Left lung (tissue), 10 donors: ENCODE data around the gene CCDC142. TPM values are rescaled to one million over a fixed set of nuclear protein-coding genes. Genes with fewer than 3 reads are reported as not detected.

Experiments used
- ATAC-seq: fragments of 200-7000 bp; cut with Tn5 transposase; one replicate; pipeline ENCODE4 v1.9.1; 2020; ENCODE audit warnings: moderate library complexity
- DNase-seq, 4 donors: peaks; one replicate each; pipeline ENCODE4 v3.0.0-alpha.2; 2013 to 2020
- H3K27ac ChIP-seq, 2 donors: fragments of 200-600 bp; sonication (generic) in 1 of 2; one replicate each; pipeline versions ENCODE4 v1.5.0 to v1.8.0; 2020 to 2021
- H3K27me3 ChIP-seq, 2 donors: fragments of 200-600 bp; sonication (generic) in 1 of 2; one replicate each; pipeline versions ENCODE4 v1.5.0 to v1.8.0; 2020 to 2021
- H3K36me3 ChIP-seq, 2 donors: fragments of 200-600 bp; sonication (generic) in 1 of 2; one replicate each; pipeline versions ENCODE4 v1.5.0 to v1.8.0; 2020 to 2021
- H3K4me1 ChIP-seq, 2 donors: fragments of 200-600 bp; one replicate each; pipeline ENCODE4 v1.8.0; 2021
- H3K4me3 ChIP-seq, 2 donors: fragments of 200-600 bp; sonication (generic) in 1 of 2; one replicate each; pipeline versions ENCODE4 v1.5.0 to v1.8.0; 2020 to 2021; ENCODE audit warnings: mild to moderate bottlenecking in 1 of 2
- H3K9me3 ChIP-seq, 2 donors: fragments of 200-600 bp; sonication (generic) in 1 of 2; one replicate each; pipeline versions ENCODE4 v1.5.0 to v1.8.0; 2020 to 2021
- intact Hi-C, 2 donors: fragments of 100-400 bp; cut with DNase I; formaldehyde crosslinking; loops; one replicate each; pipeline versions ENCODE4 v1.11.2 to v1.14.2; 2022
- polyA plus RNA-seq, 6 donors: library from polyadenylated mRNA; unstranded; fragments of 120-200 nt; gene quantifications; one replicate each; pipeline ENCODE4 v1.2.1, GENCODE V29; 2013; ENCODE audit not compliant: insufficient read length in 6 of 6
- total RNA-seq, 2 donors: library from RNA; stranded (reverse); fragmentation: NEBNext Ultra II Directional; extraction: Animal tissue kit (Norgen Biotek cat#: 25700); gene quantifications; one replicate each; pipeline ENCODE4 v1.2.1, GENCODE V29; 2021
- TF ChIP-seq, protein P1 (sequence below), 2 donors: fragments of 200-600 bp; sonication (generic) in 1 of 2; IDR thresholded peaks; one replicate each; pipeline versions ENCODE4 v1.5.0 to v1.8.0; 2021; ENCODE audit warnings: antibody characterized with exemption in 2 of 2
- donor health status: DM: no; HTN: yes; CAD: no.
- donor health status: DM: no; HTN: no; CAD: no.

CCDC142 gene
- total and polyA plus RNA-seq, 8 donors: 12.1 to 18.6 (median 17.3) TPM

DNA sequence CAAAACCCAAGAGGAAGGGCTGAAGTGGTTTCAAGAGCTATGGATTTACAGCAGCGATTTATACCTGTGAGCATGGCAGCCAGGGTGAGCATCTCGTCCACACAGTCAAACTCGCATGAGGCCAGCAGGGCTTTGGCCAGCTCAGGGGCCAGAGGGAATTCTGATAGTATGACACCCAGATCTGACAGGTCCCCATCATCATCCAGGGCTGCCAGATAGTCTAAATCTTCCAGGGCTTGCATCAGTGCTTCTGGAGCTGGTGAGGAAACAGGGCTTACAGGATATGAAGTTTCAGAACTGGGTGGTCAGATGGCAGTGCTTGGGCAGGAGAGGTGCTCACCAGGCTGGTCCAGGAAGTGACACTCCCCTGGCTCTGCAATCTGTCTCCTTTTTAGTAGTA lies 39.7 kb upstream of the CCDC142 start:
- peaks cover 0 to 23% of the 10 kb centered on the region in 2 donors for H3K36me3 ChIP-seq
- no peak overlapping the region for H3K27ac ChIP-seq
- no peak overlapping the region for H3K4me3 ChIP-seq
- intact Hi-C loops: no loop called here
- DNase-seq (no peak), ATAC-seq (no peak)
- TF ChIP-seq, protein P1, sequence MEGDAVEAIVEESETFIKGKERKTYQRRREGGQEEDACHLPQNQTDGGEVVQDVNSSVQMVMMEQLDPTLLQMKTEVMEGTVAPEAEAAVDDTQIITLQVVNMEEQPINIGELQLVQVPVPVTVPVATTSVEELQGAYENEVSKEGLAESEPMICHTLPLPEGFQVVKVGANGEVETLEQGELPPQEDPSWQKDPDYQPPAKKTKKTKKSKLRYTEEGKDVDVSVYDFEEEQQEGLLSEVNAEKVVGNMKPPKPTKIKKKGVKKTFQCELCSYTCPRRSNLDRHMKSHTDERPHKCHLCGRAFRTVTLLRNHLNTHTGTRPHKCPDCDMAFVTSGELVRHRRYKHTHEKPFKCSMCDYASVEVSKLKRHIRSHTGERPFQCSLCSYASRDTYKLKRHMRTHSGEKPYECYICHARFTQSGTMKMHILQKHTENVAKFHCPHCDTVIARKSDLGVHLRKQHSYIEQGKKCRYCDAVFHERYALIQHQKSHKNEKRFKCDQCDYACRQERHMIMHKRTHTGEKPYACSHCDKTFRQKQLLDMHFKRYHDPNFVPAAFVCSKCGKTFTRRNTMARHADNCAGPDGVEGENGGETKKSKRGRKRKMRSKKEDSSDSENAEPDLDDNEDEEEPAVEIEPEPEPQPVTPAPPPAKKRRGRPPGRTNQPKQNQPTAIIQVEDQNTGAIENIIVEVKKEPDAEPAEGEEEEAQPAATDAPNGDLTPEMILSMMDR (IDR thresholded peaks at IDR 0.05): no peak
- peaks cover 23 to 40% of the 10 kb centered on the region in 2 donors for H3K27me3 ChIP-seq
- no peaks in the 10 kb centered on the region for H3K4me1 ChIP-seq
- no peaks in the 10 kb centered on the region for H3K9me3 ChIP-seq

DNA sequence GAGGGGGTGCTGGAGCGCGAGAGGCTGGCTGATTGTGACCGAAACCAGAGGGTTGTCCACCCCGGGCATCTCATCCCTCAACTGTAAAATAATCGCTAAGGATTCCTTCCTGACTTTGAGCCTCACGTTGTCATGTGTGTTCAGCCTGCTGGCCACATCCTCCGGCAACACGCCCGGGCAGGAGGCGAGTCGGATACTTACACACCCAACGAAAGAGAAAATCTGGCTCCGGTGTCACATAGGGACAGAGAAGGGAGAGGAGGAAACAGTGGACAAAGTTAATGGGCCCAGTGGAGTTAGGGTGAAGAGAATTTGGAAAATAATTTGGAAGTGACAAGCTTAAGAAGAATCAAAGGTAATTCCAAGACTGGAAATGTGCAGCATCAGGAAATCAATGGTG lies 33.9 kb upstream of the CCDC142 start:
- H3K27ac ChIP-seq: no peak overlapping the region
- ATAC-seq: no peak
- peaks cover 11 to 35% of the 10 kb centered on the region in 2 donors for H3K4me1 ChIP-seq
- DNase-seq: no peak
- H3K4me3 ChIP-seq: peak overlapping the region in 1 of 2 donors; percentile 43
- TF ChIP-seq, protein P1 (IDR thresholded peaks at IDR 0.05): no peak
- intact Hi-C loops: no loop called here
- H3K36me3 ChIP-seq: no peaks in the 10 kb centered on the region
- H3K9me3 ChIP-seq: no peaks in the 10 kb centered on the region
- peaks cover 81 to 98% of the 10 kb centered on the region in 2 donors for H3K27me3 ChIP-seq

DNA sequence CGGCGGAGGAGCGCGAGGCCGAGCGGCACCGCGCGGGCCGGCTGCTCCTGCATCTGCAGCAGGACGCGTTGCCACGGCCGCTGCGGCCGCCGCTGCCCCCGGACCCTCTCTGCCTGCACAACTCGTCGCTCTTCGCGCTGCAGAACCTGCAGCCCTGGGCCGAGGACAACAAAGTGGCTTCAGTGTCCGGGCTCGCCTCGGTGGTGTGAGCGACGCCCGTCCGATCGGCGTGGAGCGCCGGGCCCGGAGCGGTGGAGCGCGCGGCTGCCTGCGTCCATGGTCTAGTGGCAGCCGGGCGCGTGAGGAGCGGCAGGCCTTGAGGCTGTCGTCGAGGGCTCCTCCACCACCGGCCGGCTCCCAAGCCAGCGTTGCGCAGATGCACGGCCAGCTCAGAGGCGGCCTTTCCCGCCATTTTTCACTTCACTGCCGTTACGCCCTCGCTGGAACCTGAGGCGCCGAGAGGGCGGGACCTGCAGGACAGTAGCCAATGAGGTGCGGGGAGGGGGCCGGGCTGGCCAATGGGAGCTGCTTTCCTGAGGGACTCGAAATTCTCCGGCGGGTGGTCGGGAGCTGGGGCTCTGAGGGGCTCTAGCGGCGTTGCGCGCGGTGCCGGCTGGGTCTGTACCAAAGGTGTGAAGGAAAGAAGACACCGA lies 33.3 kb upstream of the CCDC142 start:
- H3K4me1 ChIP-seq: peaks cover 11 to 35% of the 10 kb centered on the region in 2 donors
- DNase-seq (peak in 3 of 4 donors; percentile 68 to 88 (median 69)), ATAC-seq (peak; percentile 90)
- no peak overlapping the region for H3K27ac ChIP-seq
- TF ChIP-seq, protein P1 (IDR thresholded peaks at IDR 0.05): no peak
- intact Hi-C loops: no loop called here
- peak overlapping the region; percentile 15 to 43 for H3K4me3 ChIP-seq
- no peaks in the 10 kb centered on the region for H3K36me3 ChIP-seq
- no peaks in the 10 kb centered on the region for H3K9me3 ChIP-seq
- H3K27me3 ChIP-seq: peaks cover 85 to 100% of the 10 kb centered on the region in 2 donors

DNA sequence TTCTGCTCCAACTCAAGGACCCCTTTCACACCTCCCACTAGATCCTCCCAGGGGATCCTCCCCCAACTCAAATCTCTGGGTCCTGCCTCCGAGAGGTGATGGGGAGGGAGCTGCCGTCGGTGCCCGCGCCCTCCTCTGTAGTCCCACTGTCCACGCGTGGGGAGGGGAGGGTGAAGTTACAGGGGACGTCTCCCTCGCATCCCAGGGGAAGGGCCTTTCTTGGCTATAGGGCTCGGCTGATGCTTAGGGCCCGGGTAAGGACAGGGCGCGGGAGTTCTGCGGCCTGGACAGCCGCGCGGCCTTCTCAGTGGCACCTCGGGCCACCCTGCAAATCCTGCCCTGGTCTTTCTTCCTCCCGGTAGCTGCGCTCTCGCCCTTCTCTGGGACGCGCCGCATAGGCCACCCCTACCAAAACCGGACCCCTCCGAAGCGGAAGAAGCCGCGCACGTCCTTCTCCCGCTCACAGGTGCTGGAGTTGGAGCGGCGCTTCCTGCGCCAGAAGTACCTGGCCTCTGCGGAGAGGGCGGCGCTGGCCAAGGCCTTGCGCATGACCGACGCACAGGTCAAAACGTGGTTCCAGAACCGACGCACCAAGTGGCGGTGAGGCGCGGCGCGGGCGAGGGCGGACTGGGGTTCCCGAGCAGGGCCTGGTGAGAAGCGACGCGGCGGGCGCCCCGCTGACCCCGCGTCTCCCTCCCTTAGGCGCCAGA lies 32.6 kb upstream of the CCDC142 start:
- peak; percentile 60 for ATAC-seq
- H3K9me3 ChIP-seq: no peaks in the 10 kb centered on the region
- peaks cover 11 to 35% of the 10 kb centered on the region in 2 donors for H3K4me1 ChIP-seq
- H3K27ac ChIP-seq: no peak overlapping the region
- TF ChIP-seq, protein P1 (IDR thresholded peaks at IDR 0.05): no peak
- DNase-seq: peak in 1 of 4 donors; percentile 84
- intact Hi-C loops: no loop called here
- no peaks in the 10 kb centered on the region for H3K36me3 ChIP-seq
- peak overlapping the region; percentile 15 to 43 for H3K4me3 ChIP-seq
- peaks cover 92 to 100% of the 10 kb centered on the region in 2 donors for H3K27me3 ChIP-seq
